Muscle of leg (tissue), 11 donors: ENCODE data around the gene NCAPD2. TPM values are rescaled to one million over a fixed set of nuclear protein-coding genes. Genes with fewer than 3 reads are reported as not detected.

Source experiments
- DNase-seq: peaks from one replicate; pipeline ENCODE4 v3.0.0; 2013
- H3K27ac ChIP-seq: one replicate; pipeline ENCODE4 v1.5.1; 2013; ENCODE audit warnings: mild to moderate bottlenecking, low read length, control low read depth
- H3K27me3 ChIP-seq: one replicate; pipeline ENCODE4 v1.6.1; 2013; ENCODE audit warnings: low read length; ENCODE audit not compliant: control insufficient read depth, insufficient read depth
- H3K36me3 ChIP-seq: one replicate; pipeline ENCODE4 v1.6.1; 2013; ENCODE audit warnings: low read length; ENCODE audit not compliant: control insufficient read depth, insufficient read depth
- H3K4me1 ChIP-seq: one replicate; pipeline ENCODE4 v1.6.1; 2013; ENCODE audit warnings: low read length; ENCODE audit not compliant: control insufficient read depth, insufficient read depth
- H3K4me3 ChIP-seq: one replicate; pipeline ENCODE4 v1.5.1; 2013; ENCODE audit warnings: low read length, control low read depth
- H3K9me3 ChIP-seq: replicated peaks from 2 replicates; pipeline ENCODE4 v1.6.1; 2013; ENCODE audit warnings: low read depth, low read length; ENCODE audit not compliant: control insufficient read depth
- WGBS: methylation state at CpG from one replicate; pipeline ENCODE4 v1.1.5; 2013; ENCODE audit warnings: missing lambda C conversion rate; ENCODE audit not compliant: insufficient coverage; 5-methylcytosine and 5-hydroxymethylcytosine counted together
- polyA plus RNA-seq, 8 donors: library from polyadenylated mRNA; unstranded; fragments of 120-200 nt; gene quantifications; one replicate each; pipeline versions ENCODE4 v1.2.1 to v1.2.3, GENCODE V29; 2013; ENCODE audit warnings: inconsistent platforms in 1 of 8, low replicate concordance in 1 of 8; ENCODE audit not compliant: insufficient read length in 8 of 8, insufficient read depth in 1 of 8
- total RNA-seq: library from RNA; stranded (reverse); fragments of 120-200 nt; gene quantifications from one replicate; pipeline ENCODE4 v1.2.4, GENCODE V29; 2013

NCAPD2 gene
- total and polyA plus RNA-seq, 9 donors = 24.4 to 52.0 (median 40.2) TPM

DNA sequence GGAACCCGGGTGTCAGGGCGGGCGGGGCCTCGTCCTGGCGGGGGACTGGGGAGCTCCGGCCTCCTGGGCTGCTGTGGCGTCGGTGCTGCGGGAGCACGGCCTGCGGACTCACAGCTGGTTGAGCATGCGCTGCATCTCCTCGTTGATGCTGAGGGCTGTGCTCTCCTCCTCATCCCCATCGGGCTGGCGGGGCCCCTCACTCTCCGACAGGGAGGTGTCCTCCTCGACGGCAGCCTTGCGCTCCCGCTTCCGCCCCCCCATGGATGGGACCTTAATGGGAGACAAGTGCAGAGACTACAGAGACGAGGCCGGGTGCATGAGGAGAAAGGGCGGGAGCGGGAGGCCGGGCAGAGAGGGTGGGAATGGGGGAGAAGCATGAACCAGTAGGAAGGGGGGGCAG lies 54.7 kb downstream of the NCAPD2 start:
- DNase-seq = no peak
- Histone ChIP-seq H3K27ac (no peak overlapping the region), H3K4me1 (peaks cover 61% of the 10 kb centered on the region), H3K27me3 (no peaks in the 10 kb centered on the region), H3K9me3 (no peaks in the 10 kb centered on the region), H3K36me3 (peaks cover 70% of the 10 kb centered on the region), H3K4me3 (no peak overlapping the region)
- WGBS = 83% methylated on average over 5 of the region's 26 CpGs

DNA sequence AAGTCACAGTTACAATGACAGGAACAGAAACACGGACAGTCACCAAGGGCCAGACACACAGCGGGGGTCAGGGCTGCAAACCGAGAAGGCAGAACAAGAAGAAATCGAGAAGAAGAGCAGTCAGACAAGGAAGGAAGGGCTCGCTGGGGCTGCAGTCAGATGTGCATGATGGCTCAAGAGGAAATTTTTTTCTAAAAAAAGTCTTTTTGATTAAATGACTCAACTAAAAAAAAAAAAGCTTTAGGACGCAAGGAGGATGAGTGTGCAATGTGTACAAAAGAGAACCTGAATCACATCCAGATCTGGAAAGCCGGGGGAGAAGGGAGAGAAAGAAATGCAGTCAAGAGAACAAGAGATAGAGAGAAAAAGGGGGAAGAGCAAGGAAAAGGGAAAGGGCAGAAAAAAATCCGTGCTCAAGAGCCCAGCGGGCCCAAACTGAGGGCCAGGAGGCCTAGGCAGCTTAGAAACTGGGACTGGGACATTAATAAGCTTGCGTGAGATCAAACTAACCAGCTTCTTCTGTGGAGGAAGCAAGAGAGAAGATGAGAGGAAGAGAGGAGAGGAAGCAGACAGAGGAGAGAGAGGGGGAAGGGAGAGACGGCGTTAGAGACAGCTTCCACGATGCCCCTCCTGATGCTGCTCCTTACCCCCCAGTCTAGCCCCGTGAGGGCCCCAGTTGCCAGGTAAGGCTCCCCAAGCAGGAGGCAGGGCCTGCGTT lies 55.2 kb downstream of the NCAPD2 start:
- 61% methylated on average over 11 of the region's 15 CpGs for WGBS
- DNase-seq = no peak
- Histone ChIP-seq H3K27me3 (no peaks in the 10 kb centered on the region), H3K4me1 (peaks cover 66% of the 10 kb centered on the region), H3K36me3 (peaks cover 70% of the 10 kb centered on the region), H3K27ac (peak overlapping the region; percentile 7), H3K4me3 (no peak overlapping the region), H3K9me3 (no peaks in the 10 kb centered on the region)

DNA sequence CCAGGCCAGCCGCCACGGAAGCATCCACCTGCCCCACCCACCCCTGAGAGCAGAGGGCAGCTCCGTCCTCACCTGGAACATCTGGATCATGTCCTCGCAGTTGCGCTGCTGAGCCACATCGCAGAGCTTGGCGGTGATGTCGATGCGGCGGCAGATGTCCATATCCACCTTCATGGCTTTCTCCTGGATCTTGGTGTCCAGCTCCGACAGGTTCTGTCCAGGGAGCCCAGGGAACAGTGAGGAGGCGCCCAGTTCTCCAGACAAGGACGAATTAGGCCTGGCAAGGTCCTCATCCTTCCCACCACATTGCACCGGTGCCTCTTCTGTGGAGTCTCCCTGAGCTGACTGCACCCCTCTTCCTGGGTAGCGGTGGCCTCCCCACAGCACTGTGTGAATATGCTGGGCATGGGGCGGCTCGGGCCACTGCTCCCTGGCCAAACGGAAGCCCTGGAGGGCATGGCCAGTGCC lies 55.8 kb downstream of the NCAPD2 start:
- H3K4me1 ChIP-seq = peaks cover 72% of the 10 kb centered on the region
- H3K9me3 ChIP-seq = no peaks in the 10 kb centered on the region
- H3K27ac ChIP-seq = peak overlapping the region; percentile 98
- no peak for DNase-seq
- 84% methylated on average over 13 of the region's 18 CpGs for WGBS
- no peaks in the 10 kb centered on the region for H3K27me3 ChIP-seq
- peaks cover 64% of the 10 kb centered on the region for H3K36me3 ChIP-seq
- no peak overlapping the region for H3K4me3 ChIP-seq

DNA sequence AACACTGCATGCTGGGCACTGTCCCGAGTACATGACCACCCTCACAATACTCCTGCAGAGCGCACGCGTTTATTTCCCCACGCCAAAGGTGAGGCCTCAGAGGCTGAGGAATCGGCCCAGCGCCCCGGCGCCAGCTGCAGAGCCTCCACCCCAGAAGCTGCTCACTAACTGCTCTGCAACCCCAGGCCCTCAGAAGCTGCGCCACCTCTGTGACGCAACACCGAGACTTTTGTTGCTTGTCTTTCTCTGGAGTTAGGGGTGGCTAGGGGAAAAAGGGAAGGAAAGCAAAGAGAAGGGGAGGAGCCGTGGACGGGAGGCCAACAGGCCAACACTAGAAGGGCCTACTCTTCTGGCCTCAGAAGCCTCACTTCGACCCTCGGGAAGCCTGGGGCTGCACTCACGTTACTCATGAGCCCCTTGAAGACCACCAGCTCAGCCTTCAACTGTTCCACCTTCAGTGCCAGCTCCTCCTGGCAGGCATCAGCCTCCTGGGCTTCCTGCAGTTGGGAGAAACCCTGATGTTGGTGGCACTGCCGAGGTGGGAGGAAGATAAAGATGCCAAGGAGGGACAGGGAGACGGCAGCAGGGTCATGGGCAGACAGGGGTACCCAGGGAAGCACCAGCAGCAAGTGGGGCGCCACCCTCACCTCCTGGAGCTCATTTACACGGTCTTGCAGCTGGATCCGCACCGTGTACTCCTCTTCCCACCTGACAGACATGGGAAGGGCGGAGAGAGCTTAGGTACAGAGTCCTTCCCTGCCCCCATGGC lies 56.6 kb downstream of the NCAPD2 start:
- 81% methylated on average over 12 of the region's 24 CpGs for WGBS
- peaks cover 59% of the 10 kb centered on the region for H3K36me3 ChIP-seq
- no peak for DNase-seq
- H3K9me3 ChIP-seq = no peaks in the 10 kb centered on the region
- peaks cover 77% of the 10 kb centered on the region for H3K4me1 ChIP-seq
- peak overlapping the region; percentile 11 for H3K4me3 ChIP-seq
- H3K27ac ChIP-seq = peak overlapping the region; percentile 98
- no peaks in the 10 kb centered on the region for H3K27me3 ChIP-seq

DNA sequence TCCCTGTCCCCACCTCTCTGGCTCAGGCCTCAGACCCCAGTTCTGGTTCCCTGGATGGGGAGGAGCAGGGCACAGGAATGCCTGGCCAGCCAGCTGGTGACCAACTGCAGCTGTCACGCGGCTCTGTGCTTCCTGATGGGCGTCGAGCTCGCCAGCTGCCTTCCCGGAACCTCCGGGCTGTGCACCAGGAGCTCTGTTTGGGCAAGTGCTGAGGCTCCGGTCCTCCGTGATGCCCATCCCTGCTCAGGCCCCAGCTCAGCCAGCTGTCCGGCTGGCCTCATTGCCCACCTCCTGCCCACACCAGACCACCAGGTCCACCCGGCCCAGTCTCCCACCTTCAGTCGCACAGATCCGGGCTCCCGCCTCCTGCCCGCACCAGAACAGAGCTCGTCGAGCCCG lies 57.2 kb downstream of the NCAPD2 start:
- no peaks in the 10 kb centered on the region for H3K27me3 ChIP-seq
- peak overlapping the region; percentile 98 for H3K27ac ChIP-seq
- peak overlapping the region; percentile 11 for H3K4me3 ChIP-seq
- H3K4me1 ChIP-seq = peaks cover 77% of the 10 kb centered on the region
- DNase-seq = peak; percentile 90
- peaks cover 53% of the 10 kb centered on the region for H3K36me3 ChIP-seq
- H3K9me3 ChIP-seq = no peaks in the 10 kb centered on the region
- WGBS = 63% methylated on average over 18 of the region's 18 CpGs

DNA sequence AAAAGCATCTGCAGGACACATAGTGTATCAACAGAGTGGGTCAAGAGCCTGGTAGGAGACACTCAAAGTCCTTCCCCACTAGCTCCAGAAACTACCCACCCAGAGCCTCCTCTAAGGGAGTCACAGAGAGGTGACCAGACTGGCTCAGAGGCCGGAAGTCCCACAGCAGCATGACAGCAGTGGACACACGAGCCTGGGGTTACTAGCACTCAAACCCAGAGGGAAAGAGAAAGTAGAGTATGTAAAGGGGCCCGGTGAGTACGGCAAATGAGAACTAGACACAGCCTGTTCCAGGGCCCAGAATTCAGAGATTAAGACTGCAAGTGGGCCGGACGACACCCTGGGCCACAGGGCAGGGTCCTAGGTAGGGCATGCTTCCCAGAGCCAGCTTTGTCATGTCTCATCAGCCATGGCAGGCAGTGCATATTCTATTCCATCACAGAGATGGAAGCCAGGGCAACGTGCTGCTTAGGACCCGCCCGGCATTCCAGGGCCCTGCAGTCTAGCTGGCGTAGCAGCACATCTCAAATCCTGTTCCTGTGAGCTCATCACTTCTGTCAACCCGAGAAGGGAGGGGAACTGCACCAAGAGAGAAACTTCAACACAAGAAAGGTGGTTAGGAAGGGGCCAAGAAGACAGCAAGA lies 57.7 kb downstream of the NCAPD2 start:
- peak overlapping the region; percentile 98 for H3K27ac ChIP-seq
- H3K4me1 ChIP-seq = peaks cover 80% of the 10 kb centered on the region
- peak; percentile 76 for DNase-seq
- H3K36me3 ChIP-seq = peaks cover 50% of the 10 kb centered on the region
- H3K4me3 ChIP-seq = peak overlapping the region; percentile 9
- H3K27me3 ChIP-seq = no peaks in the 10 kb centered on the region
- no peaks in the 10 kb centered on the region for H3K9me3 ChIP-seq
- 59% methylated on average over 6 of the region's 11 CpGs for WGBS

DNA sequence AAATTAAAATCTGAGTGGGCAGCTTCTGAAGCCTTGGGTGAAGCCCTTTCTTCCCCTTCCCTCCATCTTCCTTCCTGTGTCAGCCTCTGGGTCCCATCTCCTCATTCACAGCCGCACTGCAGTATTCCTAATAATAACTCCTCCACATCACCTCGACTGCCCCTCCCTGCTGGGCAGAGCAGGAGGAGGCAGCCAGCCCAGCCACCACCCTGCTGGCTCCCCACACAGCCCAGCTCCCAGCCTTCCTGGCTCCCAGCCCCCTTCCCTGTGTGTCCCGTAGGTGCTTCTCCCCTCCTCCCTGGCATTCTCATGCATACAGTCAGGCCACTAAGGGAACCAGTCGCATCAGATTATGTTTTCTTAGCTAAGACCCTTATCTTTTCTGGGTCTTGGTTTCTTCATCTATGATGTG lies 58.2 kb downstream of the NCAPD2 start:
- 43% methylated on average over 3 of the region's 4 CpGs for WGBS

DNA sequence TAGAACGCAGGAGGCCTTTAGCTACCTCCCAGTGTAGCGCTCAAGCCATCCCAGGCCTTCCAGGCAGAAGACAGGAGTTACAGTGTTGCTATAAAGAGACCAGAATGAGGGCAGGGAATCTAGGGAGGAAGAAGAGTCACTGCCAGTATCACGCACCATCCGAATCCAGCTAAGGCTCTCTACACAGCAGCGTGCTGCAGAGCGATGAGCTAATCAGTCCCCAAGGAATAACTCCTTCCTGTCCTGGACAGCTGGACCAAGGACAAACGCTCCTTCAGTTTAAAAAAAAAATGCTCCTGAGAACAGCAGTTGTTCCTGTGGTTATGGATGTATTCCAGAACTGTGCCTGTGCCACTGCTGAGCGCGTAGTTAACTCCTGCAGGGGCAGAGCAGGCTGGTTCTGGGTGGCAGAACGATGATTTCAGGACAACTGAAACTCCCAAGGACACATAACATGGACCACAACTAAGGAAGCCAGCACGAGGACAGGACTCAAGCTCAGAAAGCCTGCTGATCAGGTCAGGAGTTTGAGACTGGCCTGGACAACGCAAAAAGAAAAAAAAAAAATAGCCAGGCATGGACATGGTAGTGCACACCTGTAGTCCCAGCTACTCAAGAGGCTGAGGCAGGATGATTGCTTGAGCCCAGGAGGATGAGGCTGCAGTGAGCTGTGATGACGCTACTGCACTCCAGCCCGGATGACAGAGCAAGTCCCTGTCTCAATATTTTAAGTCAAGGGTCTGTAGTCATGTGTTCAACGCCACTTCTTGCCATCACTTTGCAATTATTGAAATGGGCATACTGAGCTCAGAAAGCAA lies 59.4 kb downstream of the NCAPD2 start:
- H3K27ac ChIP-seq = peak overlapping the region; percentile 98
- H3K27me3 ChIP-seq = no peaks in the 10 kb centered on the region
- H3K36me3 ChIP-seq = peaks cover 45% of the 10 kb centered on the region
- H3K9me3 ChIP-seq = no peaks in the 10 kb centered on the region
- peak; percentile 95 for DNase-seq
- H3K4me3 ChIP-seq = peak overlapping the region; percentile 66
- H3K4me1 ChIP-seq = peaks cover 73% of the 10 kb centered on the region
- 20% methylated on average over 11 of the region's 15 CpGs for WGBS

More for the DNA sequence above, 58.2 kb downstream of the NCAPD2 start:
- H3K9me3 ChIP-seq = no peaks in the 10 kb centered on the region
- H3K4me1 ChIP-seq = peaks cover 80% of the 10 kb centered on the region
- peak; percentile 70 for DNase-seq
- H3K36me3 ChIP-seq = peaks cover 50% of the 10 kb centered on the region
- H3K27ac ChIP-seq = peak overlapping the region; percentile 98
- no peaks in the 10 kb centered on the region for H3K27me3 ChIP-seq
- peak overlapping the region; percentile 0 for H3K4me3 ChIP-seq

DNA sequence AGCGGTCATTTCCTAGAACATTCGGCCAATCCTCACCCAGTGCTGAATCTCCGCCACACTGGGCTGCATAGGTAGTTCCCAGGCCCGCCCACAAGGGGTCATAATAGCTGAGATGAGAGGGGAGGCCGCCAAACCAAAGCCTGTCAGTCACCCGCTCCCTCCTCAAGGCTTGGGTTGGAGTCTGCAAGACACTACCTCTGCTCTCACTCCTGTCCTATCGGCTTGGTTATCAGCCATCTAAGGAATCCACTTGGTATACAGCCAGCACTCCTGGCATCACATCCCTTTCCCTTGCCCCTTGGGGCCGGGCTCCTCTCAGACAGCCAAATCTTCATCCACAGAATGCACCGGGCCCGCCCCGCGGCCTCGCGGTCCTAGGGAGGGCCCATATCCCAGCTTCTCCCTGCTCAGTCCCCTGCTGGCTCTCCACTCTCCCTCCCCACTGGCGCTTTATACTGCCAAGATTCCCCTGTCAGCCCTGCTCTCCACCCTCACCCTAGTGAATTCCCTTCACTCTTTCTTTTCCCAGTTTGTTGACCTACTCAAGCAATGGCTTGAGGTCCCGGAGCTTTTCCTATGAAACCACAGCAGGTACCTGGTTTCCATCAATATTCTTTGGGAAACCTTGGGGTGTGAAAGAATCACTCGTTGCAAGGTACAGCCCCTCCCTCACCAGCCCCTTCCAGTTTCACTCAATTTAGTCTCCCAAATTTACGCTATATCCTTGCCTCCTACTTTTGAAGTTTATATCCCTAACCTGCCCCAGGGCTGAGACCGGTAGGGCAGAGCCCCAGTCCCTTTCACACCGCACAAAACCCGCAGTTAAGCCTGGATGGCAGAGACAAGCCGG lies 60.5 kb downstream of the NCAPD2 start:
- WGBS = 4% methylated on average over 18 of the region's 22 CpGs
- H3K27ac ChIP-seq = peak overlapping the region; percentile 98
- no peaks in the 10 kb centered on the region for H3K27me3 ChIP-seq
- DNase-seq = peak; percentile 86
- H3K36me3 ChIP-seq = peaks cover 36% of the 10 kb centered on the region
- H3K4me1 ChIP-seq = peaks cover 61% of the 10 kb centered on the region
- H3K4me3 ChIP-seq = peak overlapping the region; percentile 66
- no peaks in the 10 kb centered on the region for H3K9me3 ChIP-seq
